DND-41 (cell line): ENCODE measurements around the gene RNF14.

Source experiments
- CTCF ChIP-seq: IDR thresholded peaks from 2 replicates; pipeline ENCODE4 v1.5.1; 2012; ENCODE audit warnings: borderline replicate concordance, low read length, moderate library complexity, mild to moderate bottlenecking; ENCODE audit not compliant: poor library complexity, severe bottlenecking; ENCODE audit errors: extremely low read depth
- EZH2 ChIP-seq: IDR thresholded peaks from 3 replicates; pipeline ENCODE4 v1.6.1; 2012; ENCODE audit warnings: borderline replicate concordance, low read depth, mild to moderate bottlenecking, moderate library complexity, low read length, inconsistent platforms; ENCODE audit not compliant: severe bottlenecking

GRCh38 chr5:141941779-141942178 is 27.1 kb upstream of the RNF14 start:
- TF ChIP-seq CTCF (no peak), EZH2 (no peak)
